ENCODE data around the gene TNNC1.

DNA sequence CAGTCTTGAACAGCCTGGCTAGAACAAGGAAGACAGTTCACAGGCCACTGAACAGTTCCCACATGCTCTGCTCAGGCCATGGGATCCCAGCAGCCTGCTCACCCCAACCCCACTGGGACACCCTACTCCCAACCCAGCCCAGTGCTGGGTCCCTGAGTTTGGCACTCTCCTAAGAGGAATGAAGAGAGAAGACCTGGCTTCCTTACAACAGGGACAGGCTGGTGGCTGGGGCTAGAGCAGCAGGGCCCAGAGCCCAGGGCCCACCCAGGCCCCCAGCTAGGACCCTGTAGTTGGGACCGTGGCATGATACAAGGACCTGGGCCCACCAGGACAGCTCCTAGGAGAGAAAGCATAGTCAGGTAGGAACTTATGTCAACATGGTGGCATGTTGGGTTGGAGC, 52.3 kb downstream of the TNNC1 start:
- TF ChIP-seq ZNF274 (IDR thresholded peaks at IDR 0.05; ENCODE audit: low read depth, low read length) = no peak
- no peak for TF ChIP-seq YY1 (IDR thresholded peaks at IDR 0.05; ENCODE audit: insufficient read depth, insufficient read length)
- TF ChIP-seq SUZ12 (IDR thresholded peaks at IDR 0.05; ENCODE audit: extremely low read depth, insufficient read depth, insufficient read length) = no peak
